Measurements from ENCODE around the gene COX18. TPM values are rescaled to one million over a fixed set of nuclear protein-coding genes. Genes with fewer than 3 reads are reported as not detected.

Gene COX18
- polyA plus RNA-seq (ENCODE audit: insufficient read length), result 12.0 TPM

DNA sequence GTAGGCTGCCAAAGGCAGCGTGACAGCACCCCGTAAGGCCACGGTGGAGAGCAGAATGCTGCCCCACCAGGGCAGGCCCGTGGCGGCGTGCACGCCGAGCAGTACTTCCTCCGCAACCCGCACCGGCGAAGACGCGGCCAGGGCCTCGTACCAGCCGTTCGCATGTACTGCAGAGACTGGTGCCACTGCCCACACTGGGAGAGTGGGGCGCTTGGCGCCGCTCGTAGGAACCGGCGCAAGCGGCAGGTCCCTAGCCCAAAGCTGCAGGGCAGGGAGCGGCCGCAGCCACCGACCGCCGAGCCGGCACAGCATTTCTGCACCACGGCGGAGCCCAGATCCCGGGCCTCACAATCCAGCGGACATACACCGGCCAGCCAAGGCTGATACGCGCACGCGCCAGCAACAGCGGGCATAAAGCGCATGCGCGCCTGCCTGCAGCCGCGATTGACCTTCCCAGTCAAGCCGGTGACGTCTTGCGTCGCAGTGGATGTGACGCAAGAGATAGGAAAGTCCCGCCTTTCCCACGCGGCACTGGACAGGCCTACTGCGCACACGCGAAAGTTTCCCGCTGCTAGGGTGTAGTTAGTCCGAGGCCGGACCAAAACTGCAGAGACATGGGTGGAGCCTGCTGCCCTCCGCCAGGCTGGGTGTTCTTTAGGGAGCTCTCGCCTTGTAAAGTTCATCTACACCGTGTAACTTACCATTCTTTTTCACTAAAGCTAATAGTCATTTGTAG, at the start of gene COX18:
TSS of gene COX18 (minus strand) at position 379 of the 736 bp plus-strand sequence. CDS start at position 312, 67 bp downstream.
- peak; percentile 99 for DNase-seq (ENCODE audit: low read depth)

DNA sequence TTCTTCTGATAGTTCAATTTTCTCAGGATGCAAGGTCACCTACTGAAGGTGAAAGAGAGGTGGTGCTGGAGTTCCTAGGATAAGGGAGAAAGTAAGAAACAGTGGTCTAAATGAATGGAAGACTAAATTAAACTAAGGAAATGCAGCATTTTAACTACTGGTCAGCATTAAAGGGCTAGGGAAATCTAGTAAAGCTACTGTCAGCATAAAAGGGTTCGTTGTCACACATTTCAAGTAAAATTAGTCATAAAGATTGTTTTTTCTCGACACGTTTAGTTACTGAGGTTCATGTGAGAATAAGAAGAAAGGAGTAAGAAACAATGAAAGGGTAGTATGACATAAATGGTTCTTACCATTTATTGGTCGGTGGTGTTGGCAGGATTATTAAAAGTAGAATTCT, 40.0 kb upstream of the COX18 start:
- no peak for DNase-seq (ENCODE audit: low read depth)

GRCh38 chr4:73104695-73105094, 35.2 kb upstream of the COX18 start:
- DNase-seq (ENCODE audit: low read depth), result no peak

DNA sequence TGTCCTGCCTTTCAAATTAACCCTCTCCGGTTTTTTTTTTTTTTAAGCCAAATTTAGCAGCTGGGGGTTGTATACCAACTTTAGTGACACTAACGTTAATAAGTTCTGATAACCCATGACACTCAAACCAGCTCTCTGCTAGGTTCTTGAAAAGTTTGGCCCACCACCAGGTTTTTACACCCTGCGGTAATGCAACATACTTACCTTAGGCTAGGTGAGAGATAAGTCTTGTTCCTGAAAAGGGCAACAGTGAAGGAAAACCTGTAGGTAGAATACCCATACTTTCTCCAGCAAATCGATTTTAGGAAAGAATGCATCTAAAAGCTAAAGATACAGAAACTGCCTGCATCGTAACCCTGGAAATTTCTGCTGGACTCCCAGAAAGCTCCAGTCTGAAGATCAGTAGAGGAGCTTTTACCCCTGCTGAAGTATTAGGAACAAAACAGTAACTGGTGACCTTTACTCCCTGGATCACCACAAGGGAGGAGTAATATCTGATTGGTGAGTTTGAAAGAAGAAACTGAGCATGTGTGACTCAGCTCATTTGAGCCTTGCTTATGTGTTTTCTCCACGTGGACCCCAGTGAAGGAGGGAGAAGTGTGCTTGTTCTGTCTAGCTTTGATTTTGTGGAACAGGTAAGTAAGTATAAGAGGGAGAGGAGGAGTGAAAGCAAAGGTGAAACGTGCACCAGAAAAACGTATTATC, 34.4 kb upstream of the COX18 start:
- no peak for DNase-seq (ENCODE audit: low read depth)

- DNase-seq (ENCODE audit: low read depth), result no peak
Measured at GRCh38 chr4:73099143-73099542, 29.6 kb upstream of the COX18 start.

- no peak for DNase-seq (ENCODE audit: low read depth)
Measured at GRCh38 chr4:73098713-73099112, 29.2 kb upstream of the COX18 start.

GRCh38 chr4:73098016-73098415, 28.5 kb upstream of the COX18 start:
- DNase-seq (ENCODE audit: low read depth), result no peak

GRCh38 chr4:73092868-73093267, 23.4 kb upstream of the COX18 start:
- DNase-seq (ENCODE audit: low read depth), result no peak

GRCh38 chr4:73090738-73091137, 21.2 kb upstream of the COX18 start:
- DNase-seq (ENCODE audit: low read depth), result no peak

GRCh38 chr4:73087871-73088270, 18.4 kb upstream of the COX18 start:
- no peak for DNase-seq (ENCODE audit: low read depth)

DNA sequence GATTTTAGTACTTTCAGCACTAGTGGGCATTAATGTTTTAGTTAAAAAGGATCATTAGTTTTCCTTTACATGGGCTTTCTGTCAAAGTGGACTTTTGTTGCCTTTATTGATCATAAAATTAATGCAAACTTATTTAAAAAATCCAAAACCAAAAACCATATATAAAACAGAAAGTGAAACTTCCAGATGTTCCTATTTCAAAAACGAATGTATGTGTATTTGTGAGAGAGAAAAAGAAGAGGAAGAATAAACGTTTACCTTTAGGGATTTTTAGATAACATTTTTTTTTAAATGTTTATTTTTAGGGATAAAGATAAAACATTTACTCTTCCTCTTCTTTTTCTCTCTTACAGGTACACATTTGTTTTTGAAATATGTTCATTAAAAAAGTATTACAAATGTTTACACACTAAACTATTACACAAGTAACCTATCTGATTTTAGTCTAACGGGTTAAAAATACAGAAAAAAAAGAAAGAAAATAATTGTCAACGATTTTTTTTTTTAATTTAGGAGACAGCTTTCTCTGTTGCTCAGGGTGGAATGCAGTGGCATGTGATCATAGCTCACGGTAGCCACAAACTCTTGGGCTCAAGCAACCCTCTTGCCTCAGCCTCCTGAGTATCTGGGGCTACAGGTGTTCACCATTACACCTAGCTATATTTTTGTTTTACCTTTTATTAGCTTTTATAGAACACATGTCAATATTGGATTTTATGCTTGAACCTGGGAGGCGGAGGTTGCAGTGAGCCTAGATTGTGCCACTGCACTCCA, 16.8 kb upstream of the COX18 start:
- no peak for DNase-seq (ENCODE audit: low read depth)

- no peak for DNase-seq (ENCODE audit: low read depth)
Measured at GRCh38 chr4:73080789-73081188, 11.3 kb upstream of the COX18 start.

DNA sequence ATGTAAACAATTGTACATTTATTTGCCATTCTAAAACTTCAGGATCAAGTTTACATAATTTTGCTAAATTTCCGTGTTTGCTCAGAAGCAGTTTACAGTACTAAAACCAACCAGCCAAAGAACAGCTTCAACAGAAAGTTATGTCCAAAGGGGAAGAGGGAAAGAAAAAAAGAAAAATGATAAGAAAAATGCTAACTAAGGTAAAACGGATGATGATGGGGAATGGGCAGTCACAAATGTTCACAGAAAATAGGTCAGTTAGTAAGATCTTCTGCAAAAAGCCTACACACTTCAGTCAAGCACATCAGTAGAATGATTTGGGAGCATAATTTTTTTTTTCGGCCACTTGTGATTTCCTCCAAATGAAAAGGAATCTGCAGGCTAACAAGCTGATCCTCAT, 6.3 kb upstream of the COX18 start:
- no peak for DNase-seq (ENCODE audit: low read depth)

GRCh38 chr4:73070074-73070390, 516 bp upstream of the COX18 start:
- no peak for DNase-seq (ENCODE audit: low read depth)

GRCh38 chr4:73068491-73069337, 802 bp downstream of the COX18 start:
- peak; percentile 25 for DNase-seq (ENCODE audit: low read depth)

- no peak for DNase-seq (ENCODE audit: low read depth)
Measured at GRCh38 chr4:73067971-73068394, 1.5 kb downstream of the COX18 start.

- DNase-seq (ENCODE audit: low read depth), result no peak
Measured at GRCh38 chr4:73066928-73067327, 2.6 kb downstream of the COX18 start.

GRCh38 chr4:73066445-73066844, 3.1 kb downstream of the COX18 start:
- no peak for DNase-seq (ENCODE audit: low read depth)

- no peak for DNase-seq (ENCODE audit: low read depth)
Measured at GRCh38 chr4:73064536-73064935, 5.0 kb downstream of the COX18 start.

DNA sequence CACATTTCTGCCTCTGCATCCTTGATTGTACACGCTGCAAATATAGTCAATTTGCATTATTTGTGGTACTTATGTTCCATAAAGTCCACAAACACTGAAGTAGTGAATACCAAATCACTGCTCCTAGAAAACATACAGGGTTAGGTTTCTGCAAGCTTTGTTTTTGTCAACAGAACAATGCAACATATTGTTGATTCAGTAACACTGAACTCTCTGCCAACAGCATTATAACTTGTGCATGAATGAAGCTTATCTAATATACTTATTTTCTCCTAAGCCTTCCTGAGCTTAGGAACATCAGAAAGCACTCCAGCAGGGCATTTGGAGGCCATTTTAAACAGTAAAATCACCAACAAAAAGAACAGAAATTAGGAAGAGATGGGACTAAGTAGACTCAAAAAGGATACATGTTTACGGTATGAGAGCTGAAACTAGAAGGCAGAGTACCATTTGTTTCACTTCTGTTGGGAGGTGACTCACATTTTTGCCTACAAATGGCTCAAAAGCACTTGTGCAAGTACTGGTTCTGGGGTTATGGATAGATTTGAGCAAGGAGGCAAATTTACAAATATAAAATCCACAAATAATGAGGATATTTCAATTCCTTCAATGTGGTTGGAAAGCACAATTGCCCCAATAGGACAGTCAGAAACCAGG, 14.1 kb downstream of the COX18 start:
- DNase-seq (ENCODE audit: low read depth), result no peak

DNA sequence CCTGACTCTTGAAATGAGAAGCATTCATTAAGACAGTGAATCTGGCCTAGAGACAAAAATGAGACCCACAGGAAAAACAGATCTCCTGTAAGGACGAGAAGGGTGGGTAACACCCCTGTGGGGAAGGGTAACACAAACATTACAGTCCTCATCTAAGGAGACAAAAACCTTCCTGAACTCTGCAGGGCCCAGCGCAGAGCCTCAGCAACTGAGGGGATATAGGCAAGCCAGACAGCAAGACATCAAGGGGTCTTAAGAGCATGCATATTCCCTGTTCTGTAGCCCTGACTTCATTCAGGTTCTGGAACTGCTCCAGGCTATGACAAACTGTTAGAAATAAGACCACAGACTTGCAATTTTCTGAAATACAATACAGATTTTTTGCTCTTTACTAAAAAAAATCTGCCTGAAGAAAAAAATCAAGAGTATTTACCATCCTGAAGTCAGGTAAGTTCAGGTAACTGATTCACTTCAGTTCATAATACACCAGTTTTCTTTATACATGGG, 15.5 kb downstream of the COX18 start:
- DNase-seq (ENCODE audit: low read depth), result no peak

Measured in forelimb muscle (tissue), 1 donor.